PC-9 (cell line): ENCODE measurements around the gene INPP5A.

Experiments used
- EZH2 ChIP-seq: fragments of 200-600 bp; sonication (generic); IDR thresholded peaks from 2 replicates; pipeline ENCODE4 v1.8.0; 2017; ENCODE audit warnings: antibody characterized with exemption, low read depth
- TF ChIP-seq, protein P1 (sequence below): fragments of 200-600 bp; sonication (generic); conservative IDR thresholded peaks from 2 replicates; pipeline ENCODE4 v1.6.1; 2017; ENCODE audit warnings: mixed run types, antibody characterized with exemption, mild to moderate bottlenecking, moderate library complexity

DNA sequence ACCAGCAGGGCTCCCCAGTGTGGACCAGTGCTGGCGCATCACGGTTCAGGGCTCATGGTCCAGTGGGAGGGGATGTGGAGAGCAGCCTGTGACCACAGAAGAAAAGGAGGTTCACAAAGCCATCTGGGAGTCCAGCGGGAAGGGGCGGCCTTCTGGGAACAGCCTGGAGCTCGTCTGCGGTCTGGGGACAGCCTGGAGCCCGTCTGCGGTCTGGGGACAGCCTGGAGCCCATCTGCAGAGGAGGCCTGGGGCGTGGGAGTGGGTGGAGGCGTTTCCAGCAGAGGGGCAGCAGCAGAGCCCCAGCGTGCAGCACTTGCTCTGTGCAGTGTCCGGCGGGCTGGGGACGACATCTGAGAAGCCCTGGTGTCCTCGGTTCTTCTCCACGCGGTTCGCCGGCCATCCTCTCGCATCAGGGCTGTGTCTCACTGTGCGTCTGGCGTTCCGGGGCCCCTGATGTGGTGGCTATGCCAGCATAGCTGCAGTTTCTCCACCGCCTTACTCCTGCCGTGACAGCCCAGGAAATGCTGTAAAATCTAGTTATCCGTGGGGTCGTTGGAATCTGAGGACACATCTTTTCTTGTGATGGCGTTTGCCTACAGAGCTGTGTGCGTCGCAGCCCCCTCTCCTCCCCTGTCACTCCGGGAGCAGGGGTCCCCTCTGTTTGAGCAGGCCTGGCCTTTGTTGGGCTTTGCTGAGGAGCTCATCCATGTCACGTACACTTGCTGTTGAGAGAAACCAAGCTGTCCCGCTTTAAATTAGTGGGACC is 104.6 kb downstream of the INPP5A start:
- TF ChIP-seq, protein P1, sequence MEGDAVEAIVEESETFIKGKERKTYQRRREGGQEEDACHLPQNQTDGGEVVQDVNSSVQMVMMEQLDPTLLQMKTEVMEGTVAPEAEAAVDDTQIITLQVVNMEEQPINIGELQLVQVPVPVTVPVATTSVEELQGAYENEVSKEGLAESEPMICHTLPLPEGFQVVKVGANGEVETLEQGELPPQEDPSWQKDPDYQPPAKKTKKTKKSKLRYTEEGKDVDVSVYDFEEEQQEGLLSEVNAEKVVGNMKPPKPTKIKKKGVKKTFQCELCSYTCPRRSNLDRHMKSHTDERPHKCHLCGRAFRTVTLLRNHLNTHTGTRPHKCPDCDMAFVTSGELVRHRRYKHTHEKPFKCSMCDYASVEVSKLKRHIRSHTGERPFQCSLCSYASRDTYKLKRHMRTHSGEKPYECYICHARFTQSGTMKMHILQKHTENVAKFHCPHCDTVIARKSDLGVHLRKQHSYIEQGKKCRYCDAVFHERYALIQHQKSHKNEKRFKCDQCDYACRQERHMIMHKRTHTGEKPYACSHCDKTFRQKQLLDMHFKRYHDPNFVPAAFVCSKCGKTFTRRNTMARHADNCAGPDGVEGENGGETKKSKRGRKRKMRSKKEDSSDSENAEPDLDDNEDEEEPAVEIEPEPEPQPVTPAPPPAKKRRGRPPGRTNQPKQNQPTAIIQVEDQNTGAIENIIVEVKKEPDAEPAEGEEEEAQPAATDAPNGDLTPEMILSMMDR, result no peak
- TF ChIP-seq EZH2, result no peak
